ENCODE measurements around the gene TAS2R50.

Gene TAS2R50

DNA sequence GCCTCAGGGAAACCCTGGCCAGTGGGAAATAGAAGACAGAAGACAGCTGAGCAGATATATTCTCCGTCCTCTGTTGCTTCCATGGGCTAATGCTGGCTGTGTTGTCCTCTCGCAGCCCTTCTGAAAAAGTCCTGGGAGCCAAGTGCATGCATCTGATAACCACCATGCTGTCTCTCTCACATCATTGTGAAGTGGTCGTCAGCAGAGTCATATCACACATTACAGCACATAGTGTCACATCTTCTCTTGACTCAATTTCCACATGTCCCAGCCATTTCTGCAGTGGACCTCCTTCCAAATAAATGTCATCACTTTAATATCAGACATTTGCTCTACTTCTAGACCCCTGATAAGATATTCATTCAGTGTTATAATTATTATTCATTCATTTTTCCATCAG is 7.6 kb upstream of the TAS2R50 start:
- no peak overlapping the region for H3K27ac ChIP-seq (ENCODE audit: low read depth, low read length)
- H3K27me3 ChIP-seq (ENCODE audit: control insufficient read depth, insufficient read depth, low read length), result no peaks in the 10 kb centered on the region
- peaks cover 3% of the 10 kb centered on the region; the same call in 1 of the 2 replicates for H3K9me3 ChIP-seq (ENCODE audit: control insufficient read depth, insufficient read depth, low read depth, low read length)
- H3K4me3 ChIP-seq (ENCODE audit: low read depth, low read length), result no peak overlapping the region
- peaks cover 7% of the 10 kb centered on the region; the same call in 1 of the 2 replicates for H3K36me3 ChIP-seq (ENCODE audit: control insufficient read depth, insufficient read depth, low read length)
- no peaks in the 10 kb centered on the region for H3K4me1 ChIP-seq (ENCODE audit: control insufficient read depth, insufficient read depth, low read length)
- H3K9ac ChIP-seq (ENCODE audit: low read length), result no peak overlapping the region

DNA sequence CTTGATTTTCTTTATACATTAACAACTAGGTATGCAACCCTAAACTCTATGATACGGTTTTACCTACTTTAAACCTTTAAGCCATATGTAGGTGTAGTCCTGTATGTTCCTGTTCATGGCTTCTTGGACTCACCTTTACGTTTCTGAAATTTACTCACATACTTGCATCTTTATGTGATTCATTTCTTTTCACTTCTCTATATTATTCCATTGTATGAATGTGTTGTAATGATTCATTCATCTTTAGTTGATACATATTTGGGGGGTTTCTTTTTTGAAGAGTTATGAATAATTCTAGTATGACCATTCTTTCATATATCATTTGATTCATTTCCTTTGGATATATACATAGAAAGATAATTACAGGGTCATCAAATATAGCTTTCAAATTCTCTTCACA is 2.4 kb upstream of the TAS2R50 start:
- peaks cover 3% of the 10 kb centered on the region; the same call in 1 of the 2 replicates for H3K9me3 ChIP-seq (ENCODE audit: control insufficient read depth, insufficient read depth, low read depth, low read length)
- H3K27ac ChIP-seq (ENCODE audit: low read depth, low read length), result no peak overlapping the region
- no peaks in the 10 kb centered on the region for H3K4me1 ChIP-seq (ENCODE audit: control insufficient read depth, insufficient read depth, low read length)
- no peaks in the 10 kb centered on the region for H3K27me3 ChIP-seq (ENCODE audit: control insufficient read depth, insufficient read depth, low read length)
- H3K4me3 ChIP-seq (ENCODE audit: low read depth, low read length), result no peak overlapping the region
- peaks cover 4% of the 10 kb centered on the region; the same call in 1 of the 2 replicates for H3K36me3 ChIP-seq (ENCODE audit: control insufficient read depth, insufficient read depth, low read length)
- H3K9ac ChIP-seq (ENCODE audit: low read length), result no peak overlapping the region

DNA sequence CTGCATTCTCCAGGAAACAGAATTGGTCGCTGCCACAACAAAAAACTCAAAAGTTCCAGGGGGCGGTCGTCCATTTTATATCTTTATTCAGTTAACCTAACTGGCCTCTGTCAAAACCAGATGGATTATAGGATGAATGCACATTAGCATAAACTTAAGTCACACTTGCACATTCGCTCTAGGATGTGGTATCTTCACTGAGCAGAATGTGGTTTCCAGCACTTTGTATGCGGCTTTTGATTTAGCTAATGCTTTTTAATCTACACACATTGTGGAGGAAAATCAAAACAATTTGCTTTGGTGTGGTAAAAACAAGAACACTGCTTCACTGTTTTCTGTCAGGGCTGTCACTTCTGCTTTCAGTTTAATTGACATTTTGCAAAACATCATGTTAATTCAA is 4.5 kb downstream of the TAS2R50 start:
- H3K27ac ChIP-seq (ENCODE audit: low read depth, low read length), result no peak overlapping the region
- no peak overlapping the region for H3K4me3 ChIP-seq (ENCODE audit: low read depth, low read length)
- no peaks in the 10 kb centered on the region for H3K36me3 ChIP-seq (ENCODE audit: control insufficient read depth, insufficient read depth, low read length)
- H3K9me3 ChIP-seq (ENCODE audit: control insufficient read depth, insufficient read depth, low read depth, low read length), result no peaks in the 10 kb centered on the region
- H3K9ac ChIP-seq (ENCODE audit: low read length), result no peak overlapping the region
- peaks cover 4% of the 10 kb centered on the region; the same call in 1 of the 2 replicates for H3K4me1 ChIP-seq (ENCODE audit: control insufficient read depth, insufficient read depth, low read length)
- H3K27me3 ChIP-seq (ENCODE audit: control insufficient read depth, insufficient read depth, low read length), result no peaks in the 10 kb centered on the region

DNA sequence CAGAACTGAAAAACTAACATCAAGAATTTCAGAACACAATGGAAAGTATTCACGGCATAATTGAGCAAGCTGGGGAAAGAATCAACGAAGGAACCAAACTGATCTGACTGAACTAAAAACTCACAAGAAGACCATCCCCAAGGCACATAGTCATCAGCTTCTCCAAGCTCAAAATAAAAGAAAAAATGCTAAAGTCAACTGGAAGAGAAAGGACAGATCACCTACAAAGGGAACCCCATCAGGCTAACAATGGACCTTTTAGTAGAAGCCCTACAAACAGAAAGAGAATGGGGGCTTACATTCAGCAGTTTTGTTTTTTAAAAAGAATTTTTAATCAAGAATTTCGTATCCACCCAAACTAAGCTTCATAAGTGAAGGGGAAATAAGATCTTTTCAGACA is 11.7 kb downstream of the TAS2R50 start:
- peaks cover 16% of the 10 kb centered on the region; the same call in 1 of the 2 replicates for H3K4me1 ChIP-seq (ENCODE audit: control insufficient read depth, insufficient read depth, low read length)
- no peaks in the 10 kb centered on the region for H3K9me3 ChIP-seq (ENCODE audit: control insufficient read depth, insufficient read depth, low read depth, low read length)
- H3K27me3 ChIP-seq (ENCODE audit: control insufficient read depth, insufficient read depth, low read length), result no peaks in the 10 kb centered on the region
- no peak overlapping the region for H3K4me3 ChIP-seq (ENCODE audit: low read depth, low read length)
- H3K27ac ChIP-seq (ENCODE audit: low read depth, low read length), result no peak overlapping the region
- H3K36me3 ChIP-seq (ENCODE audit: control insufficient read depth, insufficient read depth, low read length), result no peaks in the 10 kb centered on the region
- H3K9ac ChIP-seq (ENCODE audit: low read length), result no peak overlapping the region

DNA sequence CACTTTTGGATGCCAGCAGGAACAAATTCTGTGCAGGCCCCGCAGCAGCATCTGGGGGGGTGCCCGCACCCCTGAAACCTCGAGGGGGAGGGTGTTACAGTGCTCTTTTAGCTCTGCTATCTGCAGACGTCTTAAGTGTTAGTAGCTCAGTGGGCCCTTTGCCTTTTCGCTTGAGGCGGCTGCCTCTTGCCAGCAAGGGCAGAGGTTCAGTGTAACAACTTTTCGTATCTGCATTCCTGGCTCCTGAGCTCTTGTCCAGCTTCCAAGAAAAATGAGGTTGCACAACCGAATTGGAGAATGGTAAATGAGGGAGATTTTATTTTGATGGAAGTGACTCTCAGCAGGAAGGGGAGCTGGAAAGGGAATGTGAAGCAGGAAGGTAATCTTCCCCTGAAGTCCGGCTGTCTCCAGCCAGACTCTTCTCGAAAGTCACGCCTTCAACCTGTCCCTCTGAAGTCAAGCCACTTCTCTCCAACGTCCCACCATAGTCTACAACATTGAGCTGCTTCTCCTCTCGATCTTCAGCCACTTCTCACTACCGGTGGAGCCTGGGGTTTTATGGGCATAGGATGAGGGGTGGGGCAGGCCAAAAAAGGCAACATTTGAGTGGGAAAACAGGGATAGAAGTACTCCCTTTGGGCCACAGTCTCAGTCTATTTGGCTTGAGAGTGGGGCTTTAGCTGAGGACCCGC is 17.8 kb downstream of the TAS2R50 start:
- Histone ChIP-seq H3K9ac (ENCODE audit: low read length) (no peak overlapping the region), H3K9me3 (ENCODE audit: control insufficient read depth, insufficient read depth, low read depth, low read length) (no peaks in the 10 kb centered on the region), H3K4me1 (ENCODE audit: control insufficient read depth, insufficient read depth, low read length) (no peaks in the 10 kb centered on the region), H3K27ac (ENCODE audit: low read depth, low read length) (no peak overlapping the region), H3K4me3 (ENCODE audit: low read depth, low read length) (no peak overlapping the region), H3K27me3 (ENCODE audit: control insufficient read depth, insufficient read depth, low read length) (no peaks in the 10 kb centered on the region), H3K36me3 (ENCODE audit: control insufficient read depth, insufficient read depth, low read length) (no peaks in the 10 kb centered on the region)

DNA sequence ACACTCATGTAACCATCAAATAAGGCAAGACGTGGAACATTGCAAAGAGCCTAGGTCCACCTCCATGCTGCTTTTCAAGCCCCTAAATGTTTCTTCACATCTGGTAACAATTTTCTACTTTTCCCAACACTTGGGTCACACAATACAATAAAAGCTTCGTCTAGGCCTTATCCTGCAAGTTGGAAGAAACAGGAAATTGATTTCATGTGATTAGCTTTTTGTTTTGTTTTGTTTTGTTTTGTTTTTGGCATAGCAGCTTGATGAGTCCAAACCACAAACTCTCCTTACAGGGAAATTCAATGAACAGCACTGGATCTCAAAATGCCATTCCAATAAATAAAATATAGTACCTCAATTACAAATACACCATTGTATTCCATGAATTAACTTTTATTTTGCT is 19.3 kb downstream of the TAS2R50 start:
- no peaks in the 10 kb centered on the region for H3K36me3 ChIP-seq (ENCODE audit: control insufficient read depth, insufficient read depth, low read length)

DNA sequence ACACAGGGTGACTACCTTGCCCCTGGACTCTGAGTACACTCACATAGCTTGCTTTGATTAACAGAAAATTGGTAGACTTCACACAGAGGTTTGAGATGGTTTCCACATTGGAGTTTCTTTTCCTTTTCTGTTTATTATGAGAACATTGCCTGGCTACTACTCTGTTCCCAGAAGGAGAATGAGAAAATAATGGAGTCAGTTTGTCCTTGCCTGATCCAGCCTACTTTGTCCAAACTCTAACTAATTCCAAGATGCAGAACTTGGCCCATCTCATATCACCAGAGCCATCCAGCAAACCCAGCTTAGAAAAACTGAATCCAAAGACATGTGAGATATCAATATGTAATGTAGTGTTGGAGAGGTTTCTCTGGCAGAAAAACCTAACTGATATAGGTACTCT is 20.4 kb downstream of the TAS2R50 start:
- Histone ChIP-seq H3K27me3 (ENCODE audit: control insufficient read depth, insufficient read depth, low read length) (no peaks in the 10 kb centered on the region), H3K9me3 (ENCODE audit: control insufficient read depth, insufficient read depth, low read depth, low read length) (no peaks in the 10 kb centered on the region), H3K9ac (ENCODE audit: low read length) (no peak overlapping the region), H3K4me1 (ENCODE audit: control insufficient read depth, insufficient read depth, low read length) (no peaks in the 10 kb centered on the region), H3K36me3 (ENCODE audit: control insufficient read depth, insufficient read depth, low read length) (no peaks in the 10 kb centered on the region), H3K27ac (ENCODE audit: low read depth, low read length) (no peak overlapping the region), H3K4me3 (ENCODE audit: low read depth, low read length) (no peak overlapping the region)

More for the DNA sequence above, 19.3 kb downstream of the TAS2R50 start:
- Histone ChIP-seq H3K27ac (ENCODE audit: low read depth, low read length) (no peak overlapping the region), H3K9me3 (ENCODE audit: control insufficient read depth, insufficient read depth, low read depth, low read length) (no peaks in the 10 kb centered on the region), H3K9ac (ENCODE audit: low read length) (no peak overlapping the region), H3K27me3 (ENCODE audit: control insufficient read depth, insufficient read depth, low read length) (no peaks in the 10 kb centered on the region), H3K4me3 (ENCODE audit: low read depth, low read length) (no peak overlapping the region), H3K4me1 (ENCODE audit: control insufficient read depth, insufficient read depth, low read length) (no peaks in the 10 kb centered on the region)

DNA sequence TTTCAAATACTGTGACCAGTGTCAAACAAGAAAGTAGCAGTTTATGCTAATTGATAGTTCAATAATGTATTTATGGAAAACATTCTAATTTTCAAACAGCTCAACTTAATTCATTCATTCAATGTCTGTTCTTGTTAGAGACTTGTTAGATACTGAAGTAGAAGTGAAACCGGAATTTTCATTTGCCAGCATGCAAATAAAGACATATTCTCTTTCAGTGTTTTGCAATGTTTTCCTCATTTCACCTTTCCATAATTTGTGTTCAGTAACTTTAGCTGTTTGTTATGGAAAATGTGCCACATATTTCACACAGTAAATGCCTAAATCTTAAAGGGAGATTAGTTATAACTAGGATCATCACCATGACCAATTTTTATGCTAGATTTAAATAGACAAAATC is 21.2 kb downstream of the TAS2R50 start:
- Histone ChIP-seq H3K9ac (ENCODE audit: low read length) (no peak overlapping the region), H3K4me1 (ENCODE audit: control insufficient read depth, insufficient read depth, low read length) (no peaks in the 10 kb centered on the region), H3K27me3 (ENCODE audit: control insufficient read depth, insufficient read depth, low read length) (no peaks in the 10 kb centered on the region), H3K9me3 (ENCODE audit: control insufficient read depth, insufficient read depth, low read depth, low read length) (no peaks in the 10 kb centered on the region), H3K36me3 (ENCODE audit: control insufficient read depth, insufficient read depth, low read length) (no peaks in the 10 kb centered on the region), H3K27ac (ENCODE audit: low read depth, low read length) (no peak overlapping the region), H3K4me3 (ENCODE audit: low read depth, low read length) (no peak overlapping the region)

DNA sequence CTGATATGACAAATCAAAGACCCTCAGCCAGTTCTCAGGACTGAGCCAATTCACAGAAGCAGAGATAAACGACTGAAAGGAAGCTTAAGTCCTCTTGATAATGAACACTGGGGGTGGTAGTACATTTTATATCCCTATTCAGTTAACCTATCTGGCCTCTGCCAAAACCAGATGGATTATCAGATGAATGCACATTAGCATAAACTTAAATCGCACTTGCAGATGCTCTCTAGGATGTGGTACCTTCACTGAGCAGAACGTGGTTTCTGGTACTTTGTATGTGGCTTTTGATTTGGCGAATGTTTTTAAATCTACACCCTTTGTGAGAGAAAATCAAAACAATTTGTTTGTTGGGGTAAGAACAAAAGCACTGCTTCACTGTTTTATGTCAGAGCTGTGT is 26.5 kb downstream of the TAS2R50 start:
- no peaks in the 10 kb centered on the region for H3K4me1 ChIP-seq (ENCODE audit: control insufficient read depth, insufficient read depth, low read length)
- H3K27ac ChIP-seq (ENCODE audit: low read depth, low read length), result no peak overlapping the region
- H3K9me3 ChIP-seq (ENCODE audit: control insufficient read depth, insufficient read depth, low read depth, low read length), result no peaks in the 10 kb centered on the region; the same call in 1 of the 2 replicates

DNA sequence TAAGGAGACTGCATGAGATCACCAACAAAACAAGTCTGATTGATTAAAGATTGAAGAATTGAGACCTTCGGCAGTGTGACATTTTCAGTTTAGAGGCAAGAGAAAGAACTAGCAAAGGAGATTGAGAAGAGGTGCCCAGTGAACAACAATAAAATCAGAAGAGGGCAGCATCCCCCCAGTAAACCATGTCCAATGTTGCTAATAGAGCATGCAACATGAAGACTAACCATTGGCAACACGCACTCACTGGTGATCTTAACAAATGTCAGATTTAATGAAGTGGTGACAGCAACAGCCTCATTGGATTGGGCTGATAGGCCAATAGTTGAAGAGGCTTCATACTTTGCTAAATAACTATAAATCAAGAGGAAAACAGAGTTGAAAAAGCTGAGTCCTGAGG is 26.9 kb downstream of the TAS2R50 start:
- Histone ChIP-seq H3K9me3 (ENCODE audit: control insufficient read depth, insufficient read depth, low read depth, low read length) (no peaks in the 10 kb centered on the region; the same call in 1 of the 2 replicates), H3K4me3 (ENCODE audit: low read depth, low read length) (no peak overlapping the region), H3K27ac (ENCODE audit: low read depth, low read length) (no peak overlapping the region), H3K36me3 (ENCODE audit: control insufficient read depth, insufficient read depth, low read length) (no peaks in the 10 kb centered on the region), H3K4me1 (ENCODE audit: control insufficient read depth, insufficient read depth, low read length) (no peaks in the 10 kb centered on the region), H3K9ac (ENCODE audit: low read length) (no peak overlapping the region), H3K27me3 (ENCODE audit: control insufficient read depth, insufficient read depth, low read length) (no peaks in the 10 kb centered on the region)

More for the DNA sequence above, 26.5 kb downstream of the TAS2R50 start:
- no peak overlapping the region for H3K9ac ChIP-seq (ENCODE audit: low read length)
- H3K27me3 ChIP-seq (ENCODE audit: control insufficient read depth, insufficient read depth, low read length), result no peaks in the 10 kb centered on the region
- no peaks in the 10 kb centered on the region for H3K36me3 ChIP-seq (ENCODE audit: control insufficient read depth, insufficient read depth, low read length)
- no peak overlapping the region for H3K4me3 ChIP-seq (ENCODE audit: low read depth, low read length)

DNA sequence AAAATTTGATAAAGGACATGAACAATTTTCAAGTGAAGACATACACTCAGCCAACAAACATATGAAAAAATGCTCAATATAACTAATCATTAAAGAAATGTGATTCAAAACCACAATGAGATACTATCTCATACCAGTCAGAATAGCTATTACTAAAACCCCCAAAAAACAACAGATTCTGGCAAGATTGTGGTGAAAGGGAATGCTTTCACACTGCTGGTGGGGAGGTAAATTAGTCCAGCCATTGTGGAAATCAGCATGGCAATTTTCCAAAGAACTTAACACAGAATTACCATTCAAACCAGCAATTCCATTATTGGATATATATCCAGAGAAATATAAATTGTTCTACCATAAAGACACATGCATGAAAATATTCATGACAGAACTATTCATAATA is 29.0 kb downstream of the TAS2R50 start:
- Histone ChIP-seq H3K9ac (ENCODE audit: low read length) (no peak overlapping the region), H3K27me3 (ENCODE audit: control insufficient read depth, insufficient read depth, low read length) (no peaks in the 10 kb centered on the region), H3K36me3 (ENCODE audit: control insufficient read depth, insufficient read depth, low read length) (no peaks in the 10 kb centered on the region), H3K4me1 (ENCODE audit: control insufficient read depth, insufficient read depth, low read length) (no peaks in the 10 kb centered on the region), H3K4me3 (ENCODE audit: low read depth, low read length) (no peak overlapping the region), H3K9me3 (ENCODE audit: control insufficient read depth, insufficient read depth, low read depth, low read length) (no peaks in the 10 kb centered on the region; the same call in 1 of the 2 replicates), H3K27ac (ENCODE audit: low read depth, low read length) (no peak overlapping the region)
